SK-N-SH (cell line): ENCODE results near the gene FAM168A. TPM values are rescaled to one million over a fixed set of nuclear protein-coding genes. Genes with fewer than 3 reads are reported as not detected.

Experiments
- CTCF ChIA-PET: fragments of 300-600, 350-600 bp; formaldehyde crosslinking; extraction: SDS; loops from one replicate; lab custom pipeline; 2021; lab: Yijun Ruan, JAX
- POLR2A ChIA-PET: fragments of 350-600 bp; sonication (Branson Sonifier 250); formaldehyde crosslinking; extraction: SDS; loops from one replicate; lab custom pipeline; 2020; ENCODE audit warnings: antibody characterized with exemption, inconsistent platforms; lab: Yijun Ruan, JAX
- DNase-seq: peaks from one replicate; pipeline ENCODE4 v3.0.0; 2012
- H2AFZ ChIP-seq: fragments of 200-600 bp; sonication (generic); 2 replicates; pipeline ENCODE4 v1.8.1; 2016; ENCODE audit warnings: antibody characterized with exemption, mild to moderate bottlenecking, low read depth
- H3F3A ChIP-seq: fragments of 200-600 bp; sonication (generic); replicated peaks from 2 replicates; pipeline ENCODE3; 2016; ENCODE audit warnings: antibody characterized with exemption, mild to moderate bottlenecking; ENCODE audit not compliant: insufficient read depth
- H3K27ac ChIP-seq, 2 experiments: fragments of 200-500 bp in 1 of 2; fragments of 200-600 bp in 1 of 2; sonication (Bioruptor generic) in 1 of 2; sonication (generic), shearing (Covaris generic) in 1 of 2; 2 replicates each; pipeline versions ENCODE4 v1.5.1 to v1.6.1; 2014 to 2016; ENCODE audit warnings: low read depth in 2 of 2, inconsistent platforms in 1 of 2, low read length in 1 of 2, mild to moderate bottlenecking in 1 of 2, mixed read lengths in 1 of 2
- H3K27me3 ChIP-seq: fragments of 200-600 bp; sonication (generic), shearing (Covaris generic); 2 replicates; pipeline ENCODE4 v1.6.1; 2016; ENCODE audit warnings: mixed run types; ENCODE audit not compliant: insufficient read depth
- H3K36me3 ChIP-seq, 2 experiments: fragments of 200-500 bp in 1 of 2; fragments of 200-600 bp in 1 of 2; sonication (Bioruptor generic) in 1 of 2; sonication (generic) in 1 of 2; replicated peaks in 1 of 2; 2 replicates each; pipeline versions ENCODE3 to v1.5.1; 2014 to 2016; ENCODE audit warnings: low read length in 1 of 2, mild to moderate bottlenecking in 1 of 2; ENCODE audit not compliant: insufficient read depth in 2 of 2, control insufficient read depth in 1 of 2
- H3K4me1 ChIP-seq, 2 experiments: fragments of 200-500 bp in 1 of 2; fragments of 200-600 bp in 1 of 2; sonication (Bioruptor generic) in 1 of 2; sonication (generic), shearing (Covaris generic) in 1 of 2; 2 replicates each; pipeline versions ENCODE4 v1.5.1 to v1.6.1; 2014 to 2016; ENCODE audit warnings: low read depth in 1 of 2, low read length in 1 of 2, mixed run types in 1 of 2; ENCODE audit not compliant: insufficient read depth in 2 of 2, control insufficient read depth in 1 of 2
- H3K4me2 ChIP-seq: fragments of 200-600 bp; sonication (generic), shearing (Covaris generic); 2 replicates; pipeline ENCODE4 v1.6.1; 2017; ENCODE audit warnings: mixed run types
- H3K4me3 ChIP-seq, 2 experiments: fragments of 200-500 bp in 1 of 2; fragments of 200-600 bp in 1 of 2; sonication (Bioruptor generic) in 1 of 2; sonication (generic), shearing (Covaris generic) in 1 of 2; 2 replicates each; pipeline versions ENCODE4 v1.5.1 to v1.8.1; 2014 to 2016; ENCODE audit warnings: low read depth in 2 of 2, inconsistent platforms in 1 of 2, low read length in 1 of 2, mild to moderate bottlenecking in 1 of 2, mixed read lengths in 1 of 2, moderate library complexity in 1 of 2
- H3K79me2 ChIP-seq: fragments of 200-600 bp; sonication (generic); 2 replicates; pipeline ENCODE4 v1.8.1; 2017; ENCODE audit warnings: mild to moderate bottlenecking; ENCODE audit not compliant: insufficient read depth
- H3K9ac ChIP-seq: fragments of 200-600 bp; sonication (generic); 2 replicates; pipeline ENCODE4 v1.6.1; 2017; ENCODE audit warnings: mixed run types
- H3K9me2 ChIP-seq: fragments of 200-600 bp; sonication (generic); 2 replicates; pipeline ENCODE4 v1.6.1; 2017; ENCODE audit warnings: mixed run types
- H3K9me3 ChIP-seq: fragments of 200-600 bp; sonication (generic); 2 replicates; pipeline ENCODE4 v1.6.1; 2017; ENCODE audit warnings: mixed run types, mild to moderate bottlenecking, moderate library complexity
- H4K20me1 ChIP-seq: fragments of 200-600 bp; sonication (generic); 2 replicates; pipeline ENCODE4 v1.6.1; 2017; ENCODE audit warnings: mild to moderate bottlenecking, mixed run types; ENCODE audit not compliant: insufficient read depth
- GABPA ChIP-seq: IDR thresholded peaks from 2 replicates; pipeline ENCODE4 v1.4.0; 2012; ENCODE audit warnings: low read depth, mild to moderate bottlenecking
- GATA2 ChIP-seq: sonication (generic); formaldehyde crosslinking; IDR thresholded peaks from 2 replicates; pipeline ENCODE4 v1.5.0; 2020; ENCODE audit warnings: mild to moderate bottlenecking, missing genetic modification reagents
- IRF3 ChIP-seq: fragments of 150-350 bp; IDR thresholded peaks from 2 replicates; pipeline ENCODE4 v1.6.1; 2016; ENCODE audit warnings: mild to moderate bottlenecking, low read depth, low read length
- JUND ChIP-seq: IDR thresholded peaks from 2 replicates; pipeline ENCODE4 v1.4.0; 2012
- MXI1 ChIP-seq: IDR thresholded peaks from 2 replicates; pipeline ENCODE4 v1.6.1; 2012; ENCODE audit warnings: mild to moderate bottlenecking, low read depth, low read length, improper control_type of control experiment
- NFIC ChIP-seq: IDR thresholded peaks from 2 replicates; pipeline ENCODE4 v1.4.0; 2012; ENCODE audit warnings: borderline replicate concordance
- NRF1 ChIP-seq: IDR thresholded peaks from 2 replicates; pipeline ENCODE4 v1.6.1; 2012; ENCODE audit warnings: low read depth, mild to moderate bottlenecking, low read length
- RAD21 ChIP-seq: IDR thresholded peaks from 2 replicates; pipeline ENCODE4 v1.6.1; 2012; ENCODE audit warnings: mild to moderate bottlenecking, low read length
- RCOR1 ChIP-seq: fragments of 150-350 bp; IDR thresholded peaks from 2 replicates; pipeline ENCODE4 v1.6.1; 2017; ENCODE audit warnings: antibody characterized with exemption, low read length
- REST ChIP-seq: IDR thresholded peaks from 2 replicates; pipeline ENCODE4 v1.6.1; 2012; ENCODE audit warnings: mild to moderate bottlenecking, low read depth, low read length, moderate library complexity
- RFX5 ChIP-seq: IDR thresholded peaks from 2 replicates; pipeline ENCODE4 v1.6.1; 2012; ENCODE audit warnings: mild to moderate bottlenecking, improper control_type of control experiment, low read length
- TCF12 ChIP-seq: IDR thresholded peaks from 2 replicates; pipeline ENCODE4 v1.4.0; 2012
- TEAD4 ChIP-seq: IDR thresholded peaks from 2 replicates; pipeline ENCODE4 v1.4.0; 2012; ENCODE audit warnings: mild to moderate bottlenecking, borderline replicate concordance; ENCODE audit not compliant: insufficient read depth
- ZBTB33 ChIP-seq: IDR thresholded peaks from 2 replicates; pipeline ENCODE4 v1.4.0; 2012; ENCODE audit warnings: low read depth, borderline replicate concordance
- WGBS: methylation state at CpG from one replicate; pipeline ENCODE4 v1.1.6; 2017; ENCODE audit warnings: low lambda C conversion rate; 5-methylcytosine and 5-hydroxymethylcytosine counted together
- polyA plus RNA-seq, 3 experiments: library from polyadenylated mRNA; depleted of rRNA; stranded (reverse); fragments of >200 nt; gene quantifications; 2 replicates each; pipeline ENCODE4 v1.2.3, GENCODE V29; 2012

The FAM168A gene
- polyA plus RNA-seq, 1 of the 3 experiments (the other 2 are of a cell fraction): 17.8 TPM

GRCh38 chr11:73414977-73415651 is 182.8 kb downstream of the FAM168A start:
- Histone ChIP-seq H3K9me3 (no peaks in the 10 kb centered on the region), H3K9ac (peak overlapping the region; percentile 45; the same call in 1 of the 2 replicates), H3K36me3 (peaks cover 8 to 9% of the 10 kb centered on the region in 2 experiments), H3K79me2 (no peaks in the 10 kb centered on the region), H3K4me3 (no peak overlapping the region), H3K4me2 (peak overlapping the region; percentile 25; the same call in 1 of the 2 replicates), H3K4me1 (peaks cover 9 to 28% of the 10 kb centered on the region in 2 experiments), H4K20me1 (no peaks in the 10 kb centered on the region), H2AFZ (no peak overlapping the region), H3K9me2 (no peaks in the 10 kb centered on the region), H3F3A (peaks cover 25% of the 10 kb centered on the region), H3K27ac (peak overlapping the region; percentile 50 to 83; a peak in 3 of 4 replicates), H3K27me3 (no peaks in the 10 kb centered on the region)
- TF ChIP-seq NFIC: no peak
- TF ChIP-seq RFX5: no peak
- no peak for TF ChIP-seq MXI1
- CTCF ChIA-PET: interaction anchor here (0.8 to 5.8 kb wide), 8 partner anchors 9 to 246 kb away, joined by 3 to 24 read pairs (median 5); no protein-coding TSS in a partner anchor
- WGBS: 100% methylated on average over 1 of the region's 1 CpG
- no peak for DNase-seq
- POLR2A ChIA-PET: no interaction called here

GRCh38 chr11:73413256-73413655 is 184.7 kb downstream of the FAM168A start:
- Histone ChIP-seq H2AFZ (no peak overlapping the region), H3K4me2 (no peak overlapping the region), H3K9ac (no peak overlapping the region), H3F3A (peaks cover 25% of the 10 kb centered on the region), H3K9me2 (no peaks in the 10 kb centered on the region), H3K36me3 (peaks cover 6 to 10% of the 10 kb centered on the region in 2 experiments), H4K20me1 (no peaks in the 10 kb centered on the region), H3K9me3 (no peaks in the 10 kb centered on the region), H3K4me1 (peaks cover 9 to 28% of the 10 kb centered on the region in 2 experiments), H3K79me2 (no peaks in the 10 kb centered on the region), H3K27me3 (no peaks in the 10 kb centered on the region), H3K27ac (no peak overlapping the region; a peak in 1 of 4 replicates), H3K4me3 (no peak overlapping the region)
- WGBS: 96% methylated on average over 2 of the region's 2 CpGs
- ChIA-PET POLR2A (no interaction called here), CTCF (interaction anchor here (1.2 to 5.8 kb wide), 3 partner anchors 22 to 248 kb away, joined by 4 to 24 read pairs (median 4); no protein-coding TSS in a partner anchor)
- TF ChIP-seq ZBTB33 (no peak), RCOR1 (no peak), MXI1 (no peak), IRF3 (no peak), TCF12 (no peak), TEAD4 (no peak), NRF1 (no peak), GATA2 (CRISPR knock-in tag) (no peak), JUND (no peak), GABPA (no peak), RAD21 (no peak), REST (no peak)
- no peak for DNase-seq
